ENCODE data around the gene LDLR.
"Not testable (repeated sequence)": the region's sequence is repeated elsewhere in the genome, so short reads cannot be mapped to it uniquely, and the experiment has no call there.

The LDLR gene

GRCh38 chr19:11073568-11073967 lies 15.7 kb upstream of the LDLR start:
- no peak for DNase-seq (ENCODE audit: low read depth in 2 of 2)

GRCh38 chr19:11076792-11077191 lies 12.5 kb upstream of the LDLR start:
- not testable (repeated sequence) for DNase-seq (ENCODE audit: low read depth in 2 of 2)

- no peak for DNase-seq (ENCODE audit: low read depth in 2 of 2)
Measured at GRCh38 chr19:11078893-11079292, 10.4 kb upstream of the LDLR start.

- no peak for DNase-seq (ENCODE audit: low read depth in 2 of 2)
Measured at GRCh38 chr19:11079999-11080398, 9.3 kb upstream of the LDLR start.

GRCh38 chr19:11087870-11088505 lies 1.3 kb upstream of the LDLR start:
- no peak for DNase-seq (ENCODE audit: low read depth in 2 of 2)

- no peak for DNase-seq (ENCODE audit: low read depth in 2 of 2)
Measured at GRCh38 chr19:11088506-11089253, 583 bp upstream of the LDLR start.

GRCh38 chr19:11090014-11090263 lies 676 bp downstream of the LDLR start:
- not testable (repeated sequence) for DNase-seq (ENCODE audit: low read depth in 2 of 2)

- DNase-seq (ENCODE audit: low read depth in 2 of 2), result peak; percentile 98
Measured at GRCh38 chr19:11090264-11090996, 1.2 kb downstream of the LDLR start.

- DNase-seq (ENCODE audit: low read depth in 2 of 2), result no peak
Measured at GRCh38 chr19:11090997-11091702, 1.9 kb downstream of the LDLR start.

GRCh38 chr19:11091703-11092153 lies 2.5 kb downstream of the LDLR start:
- DNase-seq (ENCODE audit: low read depth in 2 of 2), result no peak

GRCh38 chr19:11092181-11092538 lies 2.9 kb downstream of the LDLR start:
- DNase-seq (ENCODE audit: low read depth in 2 of 2), result no peak

- DNase-seq (ENCODE audit: low read depth in 2 of 2), result no peak
Measured at GRCh38 chr19:11093689-11094238, 4.5 kb downstream of the LDLR start.

GRCh38 chr19:11094520-11094894 lies 5.2 kb downstream of the LDLR start:
- no peak for DNase-seq (ENCODE audit: low read depth in 2 of 2)

- DNase-seq (ENCODE audit: low read depth in 2 of 2), result no peak
Measured at GRCh38 chr19:11096210-11096841, 7.1 kb downstream of the LDLR start.

GRCh38 chr19:11097367-11097766 lies 8.1 kb downstream of the LDLR start:
- not testable (repeated sequence) for DNase-seq (ENCODE audit: low read depth in 2 of 2)

GRCh38 chr19:11098327-11098726 lies 9.1 kb downstream of the LDLR start:
- no peak for DNase-seq (ENCODE audit: low read depth in 2 of 2)

- DNase-seq (ENCODE audit: low read depth in 2 of 2), result no peak
Measured at GRCh38 chr19:11098861-11099260, 9.6 kb downstream of the LDLR start.

GRCh38 chr19:11100049-11100448 lies 10.8 kb downstream of the LDLR start:
- no peak for DNase-seq (ENCODE audit: low read depth in 2 of 2)

- no peak for DNase-seq (ENCODE audit: low read depth in 2 of 2)
Measured at GRCh38 chr19:11101057-11101456, 11.8 kb downstream of the LDLR start.

- no peak for DNase-seq (ENCODE audit: low read depth in 2 of 2)
Measured at GRCh38 chr19:11102944-11103343, 13.7 kb downstream of the LDLR start.

GRCh38 chr19:11103667-11104066 lies 14.4 kb downstream of the LDLR start:
- not testable (repeated sequence) for DNase-seq (ENCODE audit: low read depth in 2 of 2)
